Measurements from ENCODE around the gene ERG. TPM values are rescaled to one million over a fixed set of nuclear protein-coding genes. Genes with fewer than 3 reads are reported as not detected.

ERG gene
- total and polyA plus RNA-seq, 2 of the 8 experiments (the other 6 are each of a cell fraction or from before 2014, with no cell fraction given) = 1.0 to 3.0 TPM

DNA sequence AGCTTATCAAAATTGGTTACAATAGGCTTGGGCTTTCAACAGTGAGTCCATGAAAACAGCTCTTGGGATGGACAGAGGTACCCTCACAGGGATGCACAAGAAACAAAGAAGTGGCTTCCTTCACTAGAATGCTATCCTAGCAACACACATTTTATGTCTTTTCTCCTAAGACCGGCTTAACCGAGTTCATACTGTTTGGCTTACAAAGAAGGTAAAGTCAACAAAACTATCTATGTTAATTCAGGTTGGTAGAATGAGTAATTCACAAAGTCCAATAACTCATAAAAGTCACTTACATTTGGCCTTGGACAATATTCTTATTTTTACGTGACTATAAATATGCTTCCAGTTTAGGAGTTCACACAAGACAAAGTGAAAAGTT is 9.0 kb downstream of the ERG start (continued):
- TF ChIP-seq, protein P1, sequence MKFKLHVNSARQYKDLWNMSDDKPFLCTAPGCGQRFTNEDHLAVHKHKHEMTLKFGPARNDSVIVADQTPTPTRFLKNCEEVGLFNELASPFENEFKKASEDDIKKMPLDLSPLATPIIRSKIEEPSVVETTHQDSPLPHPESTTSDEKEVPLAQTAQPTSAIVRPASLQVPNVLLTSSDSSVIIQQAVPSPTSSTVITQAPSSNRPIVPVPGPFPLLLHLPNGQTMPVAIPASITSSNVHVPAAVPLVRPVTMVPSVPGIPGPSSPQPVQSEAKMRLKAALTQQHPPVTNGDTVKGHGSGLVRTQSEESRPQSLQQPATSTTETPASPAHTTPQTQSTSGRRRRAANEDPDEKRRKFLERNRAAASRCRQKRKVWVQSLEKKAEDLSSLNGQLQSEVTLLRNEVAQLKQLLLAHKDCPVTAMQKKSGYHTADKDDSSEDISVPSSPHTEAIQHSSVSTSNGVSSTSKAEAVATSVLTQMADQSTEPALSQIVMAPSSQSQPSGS (IDR thresholded peaks at IDR 0.05; ENCODE audit: low read length) = no peak
- TF ChIP-seq KDM5A (IDR thresholded peaks at IDR 0.05; ENCODE audit: low read length) (no peak), SRF (IDR thresholded peaks at IDR 0.05; ENCODE audit: low read depth, low read length) (no peak)

Measured in H1 (cell line).